Measurements from ENCODE around the gene JMJD7.

Gene JMJD7

GRCh38 chr15:41848631-41849030 lies 20.7 kb downstream of the JMJD7 start:
- DNase-seq = no peak

- no peak for DNase-seq
Measured at GRCh38 chr15:41849204-41849603, 21.3 kb downstream of the JMJD7 start.

- no peak for DNase-seq
Measured at GRCh38 chr15:41849861-41850260, 22.0 kb downstream of the JMJD7 start.

GRCh38 chr15:41850482-41851166 lies 22.7 kb downstream of the JMJD7 start:
- no peak for DNase-seq

GRCh38 chr15:41851167-41851523 lies 23.3 kb downstream of the JMJD7 start:
- DNase-seq = no peak

GRCh38 chr15:41851755-41852370 lies 24.0 kb downstream of the JMJD7 start:
- no peak for DNase-seq

GRCh38 chr15:41852736-41853590 lies 25.1 kb downstream of the JMJD7 start:
- no peak for DNase-seq

- no peak for DNase-seq
Measured at GRCh38 chr15:41853831-41854230, 25.9 kb downstream of the JMJD7 start.

- no peak for DNase-seq
Measured at GRCh38 chr15:41854443-41854842, 26.6 kb downstream of the JMJD7 start.

- DNase-seq = no peak
Measured at GRCh38 chr15:41855261-41855961, 27.5 kb downstream of the JMJD7 start.

GRCh38 chr15:41856262-41856661 lies 28.4 kb downstream of the JMJD7 start:
- DNase-seq = no peak

GRCh38 chr15:41856716-41857115 lies 28.8 kb downstream of the JMJD7 start:
- no peak for DNase-seq

GRCh38 chr15:41857316-41857715 lies 29.4 kb downstream of the JMJD7 start:
- DNase-seq = no peak

GRCh38 chr15:41858756-41859155 lies 30.9 kb downstream of the JMJD7 start:
- DNase-seq = no peak

GRCh38 chr15:41860049-41860828 lies 32.3 kb downstream of the JMJD7 start:
- DNase-seq = no peak

- no peak for DNase-seq
Measured at GRCh38 chr15:41861736-41862356, 34.0 kb downstream of the JMJD7 start.

- DNase-seq = no peak
Measured at GRCh38 chr15:41862515-41863116, 34.7 kb downstream of the JMJD7 start.

- DNase-seq = no peak
Measured at GRCh38 chr15:41865490-41866055, 37.7 kb downstream of the JMJD7 start.

- DNase-seq = no peak
Measured at GRCh38 chr15:41866263-41866703, 38.4 kb downstream of the JMJD7 start.

GRCh38 chr15:41866872-41867579 lies 39.1 kb downstream of the JMJD7 start:
- no peak for DNase-seq
